ELR (cell line): ENCODE results near the gene FRY.

ENCODE experiments used
- DNase-seq: peaks from one replicate; pipeline ENCODE4 v3.0.0-alpha.2; 2015; ENCODE audit warnings: low read depth

Gene FRY

GRCh38 chr13:32135056-32135390 is 103.4 kb downstream of the FRY start:
- DNase-seq = no peak

DNA sequence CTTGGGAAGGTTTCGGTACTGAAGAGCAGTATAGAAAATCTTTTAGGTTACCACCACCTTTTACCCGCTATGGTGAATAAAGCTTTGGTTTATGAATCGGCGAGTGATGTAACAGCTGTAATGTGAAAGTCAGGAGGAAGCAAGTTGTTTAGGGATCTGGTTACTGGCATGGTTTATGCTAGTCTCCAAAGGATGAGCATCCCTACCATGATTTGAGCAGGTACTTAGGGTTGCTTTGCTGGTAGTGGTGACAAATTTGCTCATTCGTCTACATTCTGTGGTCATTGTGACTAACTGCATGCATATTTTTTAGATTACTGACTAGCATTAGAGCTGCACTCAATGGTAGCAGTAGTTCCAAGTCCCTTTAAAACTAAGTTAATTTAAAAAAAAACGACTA is 104.1 kb downstream of the FRY start:
- peak; percentile 78 for DNase-seq

DNA sequence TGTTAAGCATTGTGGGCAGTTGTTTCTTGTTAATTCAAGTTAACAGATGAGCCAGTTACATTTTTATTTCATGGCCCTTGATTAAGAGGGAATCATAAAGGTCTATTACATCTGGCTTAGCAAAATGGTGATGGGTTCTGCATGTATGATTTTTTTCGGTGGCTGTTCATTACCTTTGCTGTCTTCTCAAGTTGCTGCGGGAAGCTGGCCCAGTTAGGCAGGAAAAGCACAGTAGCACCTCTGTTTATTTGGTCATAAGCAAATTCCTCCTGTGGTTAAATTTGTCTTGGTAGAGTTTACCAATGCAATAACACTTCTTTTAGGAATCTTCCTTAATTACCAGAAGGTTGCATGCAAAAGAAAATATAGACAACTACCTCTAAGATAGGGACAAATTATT is 104.5 kb downstream of the FRY start:
- peak; percentile 5 for DNase-seq

GRCh38 chr13:32136716-32137115 is 105.1 kb downstream of the FRY start:
- no peak for DNase-seq

- DNase-seq = no peak
These were observed 107.7 kb downstream of the FRY start for GRCh38 chr13:32139251-32139650.

DNA sequence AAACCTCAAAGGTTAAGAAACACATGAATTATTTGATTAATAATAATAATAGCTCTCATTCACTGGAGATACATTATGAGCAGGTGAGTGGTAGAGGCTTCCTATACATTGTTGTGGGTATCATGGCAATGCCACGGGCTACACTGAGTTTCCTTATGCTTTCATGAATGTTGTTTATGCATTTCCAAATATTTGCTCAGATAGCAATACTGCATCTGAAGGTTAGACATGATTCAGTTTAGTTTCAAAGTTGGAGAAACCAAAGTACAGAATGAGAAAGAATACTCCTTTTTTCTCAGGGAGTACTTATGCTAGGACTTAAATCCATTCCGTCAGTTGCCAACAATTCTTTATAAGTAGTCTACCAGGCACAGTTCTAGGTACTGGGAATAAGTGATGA is 108.5 kb downstream of the FRY start:
- no peak for DNase-seq

GRCh38 chr13:32141462-32141861 is 109.9 kb downstream of the FRY start:
- no peak for DNase-seq

- DNase-seq = no peak
These were observed 110.5 kb downstream of the FRY start for GRCh38 chr13:32142115-32142514.

DNA sequence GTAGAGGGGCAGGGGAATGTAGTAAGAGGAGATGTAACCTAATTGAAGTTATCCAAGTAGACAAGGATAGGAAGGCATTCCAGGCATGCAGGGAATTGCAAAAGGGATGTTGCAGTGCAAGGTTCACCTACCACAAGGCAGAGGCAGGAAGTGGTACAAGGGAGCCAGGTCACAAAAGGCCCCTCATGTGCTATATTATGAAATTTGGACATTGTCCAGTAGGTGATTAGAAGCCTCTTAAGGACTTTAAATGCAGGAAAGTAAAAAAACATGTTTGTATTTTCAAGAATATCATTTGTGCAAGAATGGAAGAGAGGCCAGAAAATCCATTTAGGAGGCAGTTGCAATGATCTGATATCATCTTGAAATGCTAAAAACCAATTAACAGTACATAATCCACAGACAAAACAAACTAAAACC is 111.4 kb downstream of the FRY start:
- peak; percentile 51 for DNase-seq

- DNase-seq = no peak
These were observed 115.6 kb downstream of the FRY start for GRCh38 chr13:32147193-32147592.

DNA sequence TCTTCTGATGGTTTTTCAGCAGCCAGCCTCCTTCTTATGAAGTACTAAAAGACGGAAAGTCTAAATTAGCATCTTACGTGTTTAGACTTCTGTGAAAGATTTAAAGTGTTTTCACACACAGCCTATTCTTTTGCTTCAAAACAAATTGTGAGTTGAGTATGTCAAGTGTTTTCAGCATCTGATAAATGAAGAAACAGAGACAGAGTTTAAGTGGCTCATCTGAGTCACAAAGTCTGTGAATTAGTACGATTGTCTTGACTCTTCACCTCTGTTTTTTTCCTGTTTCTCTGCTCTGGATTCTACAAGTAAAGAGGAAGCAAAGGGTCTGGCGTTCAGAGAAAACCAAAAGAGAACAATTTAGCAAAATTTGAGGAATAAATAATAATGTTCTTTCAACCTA is 116.4 kb downstream of the FRY start:
- no peak for DNase-seq

- no peak for DNase-seq
These were observed 118.7 kb downstream of the FRY start for GRCh38 chr13:32150239-32150638.

DNA sequence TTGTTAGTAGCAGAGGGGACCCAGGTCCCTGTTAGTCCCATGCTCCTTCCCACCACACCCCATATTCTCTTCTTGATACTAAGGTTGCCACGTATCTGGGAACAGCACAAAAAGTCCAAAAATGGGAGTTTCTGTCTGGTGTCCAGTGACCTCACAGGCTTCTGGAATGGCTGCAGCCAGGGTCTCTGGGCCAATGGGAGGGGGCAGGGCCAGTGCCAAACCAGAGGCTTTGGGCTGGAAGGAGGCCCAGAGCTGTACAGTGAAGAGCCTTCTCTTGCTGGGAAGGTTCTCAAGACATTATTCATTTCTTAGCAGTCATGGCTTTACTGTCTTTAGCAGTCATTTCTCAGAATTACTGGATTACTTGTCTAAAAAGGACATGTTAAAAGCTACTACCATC is 119.2 kb downstream of the FRY start:
- DNase-seq = no peak

DNA sequence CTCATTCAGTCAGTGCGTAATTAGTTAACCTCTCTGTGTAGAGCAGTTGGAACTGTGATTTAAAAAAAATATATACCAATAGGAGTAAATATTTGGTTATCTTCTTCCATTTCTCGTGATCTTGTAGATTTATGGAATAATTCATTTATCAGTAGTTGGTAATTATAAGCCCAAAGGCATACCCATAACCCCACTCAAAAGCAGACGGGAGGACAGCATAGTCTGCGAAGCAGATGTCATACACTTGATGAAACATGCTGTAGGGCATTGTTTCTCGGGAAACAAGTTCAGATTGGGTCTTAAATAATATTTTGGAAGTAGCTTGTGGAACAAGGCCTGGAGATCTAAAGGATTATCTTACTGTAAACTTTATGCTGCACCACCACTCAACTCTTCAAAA is 119.7 kb downstream of the FRY start:
- DNase-seq = no peak

GRCh38 chr13:32153056-32153455 is 121.5 kb downstream of the FRY start:
- DNase-seq = peak; percentile 70

DNA sequence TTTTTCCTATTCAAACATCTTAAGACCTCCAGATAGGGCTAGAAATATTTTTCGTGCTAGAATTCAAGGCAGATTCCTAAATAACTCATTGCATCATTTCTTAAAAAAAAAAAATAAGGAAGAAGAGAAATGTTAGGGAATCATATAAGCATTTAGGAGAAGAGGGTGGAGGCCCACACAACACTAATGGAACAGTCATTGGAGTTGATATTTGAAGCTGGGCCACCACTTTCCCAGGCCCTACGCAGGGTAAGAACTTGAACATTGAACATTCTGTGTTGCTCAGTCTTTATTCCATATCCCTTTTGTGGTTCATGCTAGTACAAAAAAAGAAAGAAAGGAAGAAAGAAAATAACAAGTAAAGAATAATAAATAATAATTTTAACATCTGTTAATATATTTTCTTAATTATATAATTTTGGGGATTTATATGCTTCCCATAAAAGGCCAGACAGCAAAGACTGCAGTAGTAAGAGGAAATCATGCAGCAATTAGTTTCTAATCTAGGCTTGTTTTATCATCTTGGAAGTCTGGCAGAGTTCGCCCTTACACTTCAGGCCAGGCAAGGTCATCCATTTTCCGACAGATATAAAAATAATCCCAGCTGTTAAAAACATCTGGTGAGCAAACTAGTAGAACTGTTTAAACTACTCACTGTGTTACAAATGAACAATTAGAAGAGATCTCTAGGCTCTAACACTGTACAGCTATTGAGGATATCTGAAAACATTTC is 127.7 kb downstream of the FRY start:
- DNase-seq = no peak

GRCh38 chr13:32162395-32163005 is 130.9 kb downstream of the FRY start:
- no peak for DNase-seq

DNA sequence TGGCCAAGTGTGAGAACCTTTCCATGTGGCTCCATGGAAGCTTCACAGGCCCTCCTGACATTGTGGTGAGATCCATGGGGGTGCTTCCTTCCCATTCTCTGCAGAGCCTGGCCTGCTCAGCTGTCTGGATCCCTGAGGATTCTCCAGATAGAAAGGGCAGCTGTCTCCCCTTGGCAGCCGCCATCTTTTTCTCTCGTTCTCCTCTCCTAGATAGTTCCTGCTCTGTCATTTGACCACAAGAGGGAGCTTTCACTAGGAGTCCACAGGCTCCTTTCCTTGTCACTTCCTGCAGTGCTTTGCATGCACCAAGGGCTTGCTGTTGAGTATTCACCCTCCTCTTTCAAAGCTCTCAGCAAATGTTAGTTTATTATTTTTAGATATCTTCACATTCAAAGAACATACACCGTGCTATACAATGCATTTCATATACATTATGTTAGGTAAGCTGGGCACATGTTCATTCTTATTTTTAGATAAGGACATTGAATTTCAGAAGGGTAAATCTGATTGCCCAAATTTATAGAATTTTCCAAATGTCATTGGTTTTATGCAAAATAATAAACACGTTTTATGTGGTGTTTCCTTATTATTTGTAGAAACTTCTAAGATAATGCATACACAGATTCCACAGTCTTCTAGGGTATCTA is 133.2 kb downstream of the FRY start:
- peak; percentile 82 for DNase-seq

GRCh38 chr13:32165796-32166195 is 134.2 kb downstream of the FRY start:
- DNase-seq = no peak

GRCh38 chr13:32168131-32168530 is 136.6 kb downstream of the FRY start:
- no peak for DNase-seq

GRCh38 chr13:32170841-32171240 is 139.3 kb downstream of the FRY start:
- DNase-seq = no peak

DNA sequence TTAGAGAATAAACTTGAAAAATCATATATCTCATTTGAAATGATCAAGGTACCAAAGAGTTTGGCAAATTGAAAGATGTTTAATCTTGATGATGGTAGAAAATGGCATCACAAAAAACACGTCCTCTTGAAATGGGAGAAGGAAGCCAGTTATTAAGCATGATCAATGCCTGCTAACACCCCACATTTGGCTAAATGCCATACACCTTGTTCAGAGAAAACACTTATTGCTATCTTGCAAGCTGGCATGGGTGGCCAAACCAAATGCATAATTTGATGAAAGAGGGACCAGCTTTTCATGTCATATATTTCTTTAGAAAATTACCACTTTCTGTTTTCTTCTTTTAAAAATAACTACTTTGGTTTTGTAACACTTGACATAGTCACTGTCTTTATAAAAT is 142.3 kb downstream of the FRY start:
- DNase-seq = no peak

GRCh38 chr13:32174366-32174765 is 142.8 kb downstream of the FRY start:
- no peak for DNase-seq

DNA sequence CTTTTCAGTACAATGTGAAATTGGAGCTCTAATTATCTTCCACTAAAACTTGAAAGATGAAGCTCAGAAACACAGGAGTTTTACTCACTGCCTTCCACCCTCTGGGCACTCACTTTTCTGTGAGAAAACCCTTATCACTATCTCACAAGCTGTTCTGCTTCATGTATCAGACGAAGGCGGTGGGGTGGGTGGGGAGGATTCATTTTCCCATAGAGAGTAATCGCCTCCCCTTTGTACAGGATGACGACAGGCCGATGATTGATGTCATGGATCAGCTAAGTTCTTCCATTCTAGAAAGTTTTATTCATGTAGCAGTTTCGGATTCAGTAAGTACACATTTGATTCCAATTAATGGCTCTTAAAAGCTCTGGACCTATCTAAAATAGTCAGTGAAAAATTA is 143.7 kb downstream of the FRY start:
- DNase-seq = no peak
